GM19468 (cell line): ENCODE data around the gene SLC25A12.
"Not testable (repeated sequence)": the region's sequence is repeated elsewhere in the genome, so short reads cannot be mapped to it uniquely, and the experiment has no call there.

Experiments
- ATAC-seq: cut with Tn5 transposase; IDR thresholded peaks from one replicate; pipeline ENCODE4 v1.9.1; 2021; ENCODE audit warnings: mild to moderate bottlenecking, moderate library complexity, moderate number of reproducible peaks; ENCODE audit not compliant: unreplicated experiment; ENCODE audit errors: extremely low read depth

Gene SLC25A12, protein sequence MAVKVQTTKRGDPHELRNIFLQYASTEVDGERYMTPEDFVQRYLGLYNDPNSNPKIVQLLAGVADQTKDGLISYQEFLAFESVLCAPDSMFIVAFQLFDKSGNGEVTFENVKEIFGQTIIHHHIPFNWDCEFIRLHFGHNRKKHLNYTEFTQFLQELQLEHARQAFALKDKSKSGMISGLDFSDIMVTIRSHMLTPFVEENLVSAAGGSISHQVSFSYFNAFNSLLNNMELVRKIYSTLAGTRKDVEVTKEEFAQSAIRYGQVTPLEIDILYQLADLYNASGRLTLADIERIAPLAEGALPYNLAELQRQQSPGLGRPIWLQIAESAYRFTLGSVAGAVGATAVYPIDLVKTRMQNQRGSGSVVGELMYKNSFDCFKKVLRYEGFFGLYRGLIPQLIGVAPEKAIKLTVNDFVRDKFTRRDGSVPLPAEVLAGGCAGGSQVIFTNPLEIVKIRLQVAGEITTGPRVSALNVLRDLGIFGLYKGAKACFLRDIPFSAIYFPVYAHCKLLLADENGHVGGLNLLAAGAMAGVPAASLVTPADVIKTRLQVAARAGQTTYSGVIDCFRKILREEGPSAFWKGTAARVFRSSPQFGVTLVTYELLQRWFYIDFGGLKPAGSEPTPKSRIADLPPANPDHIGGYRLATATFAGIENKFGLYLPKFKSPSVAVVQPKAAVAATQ

DNA sequence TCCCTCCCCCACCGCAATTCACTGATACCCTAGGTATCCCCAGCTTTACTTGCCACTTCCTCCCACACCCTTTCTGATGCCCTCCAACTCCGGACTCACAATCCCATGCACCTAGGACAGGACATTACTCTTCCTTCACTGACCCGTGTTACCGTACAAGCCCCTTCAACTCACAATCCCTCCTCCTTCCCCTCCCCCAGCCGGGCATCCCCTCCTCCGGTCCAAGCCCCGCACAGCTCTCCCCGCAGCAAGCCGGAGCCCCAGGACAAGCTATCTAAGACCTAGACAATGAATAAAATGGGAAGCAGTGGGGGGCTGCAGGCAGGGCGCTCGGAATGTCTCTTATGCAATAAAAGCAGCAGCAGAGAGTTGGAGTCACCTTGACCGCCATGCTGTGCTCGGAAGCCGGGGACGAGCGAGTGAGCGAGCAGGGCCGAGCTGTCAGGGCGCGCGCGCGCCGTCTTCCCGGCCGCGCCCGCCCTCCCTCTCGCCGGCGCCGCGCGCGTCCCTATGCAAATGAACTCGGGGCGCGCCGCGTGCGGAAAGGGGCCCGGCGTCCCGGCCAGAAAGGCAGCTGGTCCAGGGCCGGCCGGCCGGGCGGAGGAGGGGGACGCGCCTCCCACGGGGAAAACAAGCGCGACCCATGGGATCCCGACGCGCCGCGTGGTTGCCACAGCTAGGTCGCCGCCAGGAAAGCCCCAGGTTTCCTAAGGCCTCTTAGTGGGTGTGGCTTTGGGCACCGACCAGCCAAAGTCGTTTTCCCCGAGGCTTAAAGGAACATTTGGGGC is at the start of gene SLC25A12:
SLC25A12 (minus strand) TSS at position 421 of the 788 bp plus-strand sequence; CDS start at position 391, 30 bp downstream.
- ATAC-seq, result peak; percentile 91

DNA sequence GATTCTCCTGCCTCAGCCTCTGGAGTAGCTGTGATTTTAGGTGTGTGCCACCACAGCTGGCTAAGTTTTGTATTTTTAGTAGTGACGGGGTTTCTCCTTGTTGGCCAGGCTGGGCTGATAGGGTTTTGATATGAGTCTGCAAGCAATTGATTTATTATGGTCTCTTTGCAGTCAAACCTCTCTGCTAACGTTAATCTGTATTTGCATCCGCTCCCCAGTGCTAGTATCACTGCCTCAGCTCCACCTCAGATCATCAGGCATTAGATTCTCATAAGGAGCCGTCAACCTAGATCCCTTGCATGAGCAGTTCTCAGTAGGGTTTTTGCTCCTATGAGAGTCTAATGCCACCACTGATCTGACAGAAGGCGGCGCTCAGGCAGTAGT is 47.3 kb upstream of the SLC25A12 start:
- no peak for ATAC-seq

DNA sequence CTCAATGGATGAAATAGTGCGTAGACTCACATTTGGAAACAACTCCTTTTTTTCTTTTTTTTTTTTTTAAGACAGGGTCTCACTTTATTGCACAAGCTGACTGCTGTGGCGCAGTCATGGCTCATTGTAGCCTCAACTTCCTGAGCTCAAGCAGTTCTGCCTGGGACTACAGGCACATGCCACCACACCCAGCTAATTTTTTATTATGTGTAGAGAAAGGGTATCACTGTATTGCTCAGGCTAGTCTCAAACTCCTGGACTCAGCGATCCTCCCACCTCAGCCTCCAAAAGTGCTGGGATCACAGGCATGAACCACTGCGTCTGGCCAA is 45.7 kb upstream of the SLC25A12 start:
- ATAC-seq, result no peak

DNA sequence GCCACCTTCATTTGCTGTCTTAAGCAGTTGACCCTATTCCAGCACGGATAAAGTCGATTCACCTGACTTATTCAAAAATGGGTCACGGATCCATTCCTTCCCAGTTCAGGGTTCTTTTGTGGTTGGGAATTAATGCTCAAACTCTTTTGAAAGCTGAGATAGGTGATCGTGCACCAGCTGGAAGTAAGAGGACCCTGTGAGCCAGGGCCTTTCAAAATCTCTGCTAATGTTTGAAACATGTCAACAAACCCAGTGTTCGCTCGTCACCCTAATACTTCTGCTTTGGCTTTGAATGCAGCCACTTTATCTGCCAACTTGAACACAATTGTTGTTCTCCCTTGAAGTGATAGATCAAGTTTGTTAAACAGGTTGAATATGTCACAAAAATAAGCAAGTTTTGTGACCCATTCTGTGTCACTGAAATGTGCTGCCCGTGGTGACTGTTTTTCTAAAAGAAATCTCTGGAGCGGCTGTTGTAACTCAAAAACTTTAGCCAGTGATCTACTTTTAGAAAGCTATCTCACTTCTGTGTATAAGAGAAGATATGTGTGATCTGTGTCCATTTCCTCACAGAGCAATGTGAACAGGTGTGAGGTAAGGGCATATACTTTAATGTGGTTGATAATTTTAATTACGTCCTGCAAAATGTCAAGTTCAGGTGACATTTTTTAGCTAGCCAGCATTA is 45.2 kb upstream of the SLC25A12 start:
- ATAC-seq, result no peak

DNA sequence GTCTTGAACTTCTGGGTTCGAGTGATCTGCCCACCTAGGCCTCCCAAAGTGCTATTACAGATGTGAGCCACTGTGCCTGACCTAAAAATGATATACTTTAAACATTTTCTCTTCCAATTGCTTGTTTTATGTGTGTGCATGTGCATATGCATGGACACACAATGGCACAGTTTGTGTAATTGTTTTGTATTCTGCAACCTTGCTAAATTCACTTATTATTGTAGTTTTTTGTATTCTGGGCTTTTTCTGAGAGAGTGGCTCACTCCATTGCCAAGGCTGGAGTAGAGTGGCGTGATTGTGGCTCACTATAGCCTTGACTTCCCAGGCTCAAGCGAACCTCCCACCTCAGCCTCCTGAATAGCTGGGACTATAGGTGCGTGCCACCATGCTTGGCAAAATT is 36.3 kb upstream of the SLC25A12 start:
- no peak for ATAC-seq

DNA sequence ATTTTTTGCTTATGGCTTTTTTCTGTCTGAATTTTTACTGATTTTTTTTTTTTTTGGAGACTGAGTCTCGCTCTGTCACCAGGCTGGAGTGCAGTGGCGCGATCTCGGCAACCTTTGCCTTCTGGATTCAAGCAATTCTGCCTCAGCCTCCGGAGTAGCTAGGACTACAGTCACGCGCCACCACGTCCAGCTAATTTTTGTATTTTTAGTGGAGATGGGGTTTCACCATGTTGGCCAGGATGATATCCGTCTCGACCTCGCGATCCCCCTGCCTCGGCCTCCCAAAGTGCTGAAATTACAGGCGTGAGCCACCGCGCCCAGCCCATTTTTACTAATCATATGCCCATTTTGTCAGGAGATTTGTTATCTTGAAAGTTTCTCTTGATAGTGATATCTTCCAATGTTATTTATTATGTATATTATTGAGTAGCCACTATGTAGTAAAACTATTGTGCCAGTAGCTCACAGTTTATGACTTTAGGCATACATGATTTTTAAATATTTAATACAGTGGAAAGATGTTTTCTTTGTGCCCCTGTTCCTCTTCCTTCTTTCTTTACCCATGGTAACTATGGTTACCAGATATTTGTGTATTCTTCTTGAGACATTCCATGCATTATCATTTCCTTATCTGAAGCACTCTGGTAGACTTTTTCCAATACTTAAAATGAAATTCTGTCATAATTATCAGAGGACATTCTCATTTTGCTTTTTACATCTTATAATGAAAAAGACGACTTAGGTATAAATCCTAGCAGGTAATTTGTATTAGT is 30.3 kb upstream of the SLC25A12 start:
- no peak for ATAC-seq

DNA sequence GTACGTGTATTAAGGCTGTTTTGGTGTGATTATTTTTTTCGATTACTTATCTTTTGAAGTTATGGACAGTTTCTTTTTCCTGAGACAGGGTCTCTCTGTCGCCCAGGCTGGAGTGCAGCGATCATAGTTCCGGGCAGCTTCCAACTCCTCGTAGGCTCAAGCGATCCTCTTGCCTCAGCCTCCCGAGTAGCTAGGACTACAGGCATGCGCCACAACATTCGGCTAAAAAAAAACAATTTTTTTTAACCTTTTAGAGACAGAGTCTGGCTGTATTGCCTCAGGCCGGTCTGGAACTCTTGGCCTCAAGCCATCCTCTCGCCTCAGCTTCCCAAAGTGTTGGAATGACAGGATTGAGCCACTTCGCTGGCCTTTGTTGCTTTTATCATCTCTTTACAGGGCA is 29.2 kb upstream of the SLC25A12 start:
- no peak for ATAC-seq

DNA sequence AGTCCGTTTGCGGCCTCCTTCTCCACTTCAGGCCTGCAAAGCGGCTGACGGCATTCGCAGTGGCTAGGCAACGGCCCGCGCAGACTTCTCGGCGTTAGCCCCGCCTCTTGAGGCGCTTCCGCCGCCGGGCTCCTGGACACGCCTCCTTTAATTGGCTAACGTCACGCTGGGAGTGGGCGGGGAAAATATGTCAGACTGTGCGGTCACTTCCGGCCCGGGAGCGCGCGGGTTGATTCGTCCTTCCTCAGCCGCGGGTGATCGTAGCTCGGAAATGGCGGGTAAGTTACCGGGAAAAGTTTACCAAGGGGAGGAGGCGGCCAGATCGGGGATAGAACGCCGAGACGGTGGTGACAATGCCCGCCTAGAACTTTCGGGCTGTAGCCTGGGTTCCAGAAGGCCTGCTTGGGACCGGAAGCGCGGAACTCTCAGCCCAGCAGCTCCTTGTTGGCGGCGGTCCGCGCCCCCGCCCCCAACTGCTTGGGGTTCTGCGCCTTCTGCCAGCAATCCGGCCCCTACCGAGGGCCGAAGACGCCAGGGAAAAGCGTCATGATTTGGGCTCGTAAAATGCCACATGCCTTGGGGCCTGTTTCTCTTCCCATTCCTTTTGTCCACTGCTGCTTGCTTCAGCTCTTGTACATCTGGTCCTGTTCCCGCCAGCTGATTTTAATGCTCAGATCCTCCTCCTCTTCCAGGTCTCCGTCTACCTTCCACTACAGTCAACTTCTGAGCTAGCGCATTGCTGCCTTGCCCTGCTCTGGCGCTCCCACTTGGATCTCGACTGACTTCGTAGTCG is 28.4 kb upstream of the SLC25A12 start, which contains the start of gene HAT1:
HAT1 (plus strand) TSS at position 232 of the 793 bp plus-strand sequence; CDS start at position 272, 40 bp downstream.
- peak; percentile 91 for ATAC-seq

DNA sequence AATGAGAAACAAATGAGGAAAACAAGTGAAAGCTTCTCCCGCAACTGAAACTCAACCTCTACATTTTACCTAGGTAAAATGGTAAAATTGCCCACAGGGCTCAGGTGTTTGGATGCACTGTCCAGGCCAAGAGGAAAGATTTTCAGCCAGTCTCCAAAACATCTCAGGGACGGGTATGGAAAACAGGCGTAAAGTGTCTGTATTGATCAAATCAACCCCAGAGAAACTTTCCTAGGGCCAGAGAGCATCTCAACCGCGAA is 27.9 kb upstream of the SLC25A12 start:
- no peak for ATAC-seq

DNA sequence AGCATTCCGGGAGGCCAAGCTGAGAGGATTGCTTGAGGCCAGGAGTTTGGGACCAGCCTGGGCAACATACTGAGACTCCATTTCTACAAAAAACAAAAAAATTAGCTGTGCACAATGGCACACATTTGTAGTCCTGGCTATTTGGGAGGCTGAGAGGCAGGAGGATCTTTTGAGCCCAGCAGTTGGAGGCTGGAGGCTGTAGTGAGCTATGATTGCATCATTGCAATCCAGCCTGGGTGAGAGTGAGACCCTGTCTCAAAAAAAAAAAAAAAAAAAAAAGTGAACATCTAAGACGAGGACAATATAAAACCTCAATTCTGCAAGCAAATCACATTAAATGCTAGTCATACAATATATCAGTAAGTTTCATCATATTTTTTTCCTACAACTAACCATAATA is 25.4 kb upstream of the SLC25A12 start:
- ATAC-seq, result no peak

DNA sequence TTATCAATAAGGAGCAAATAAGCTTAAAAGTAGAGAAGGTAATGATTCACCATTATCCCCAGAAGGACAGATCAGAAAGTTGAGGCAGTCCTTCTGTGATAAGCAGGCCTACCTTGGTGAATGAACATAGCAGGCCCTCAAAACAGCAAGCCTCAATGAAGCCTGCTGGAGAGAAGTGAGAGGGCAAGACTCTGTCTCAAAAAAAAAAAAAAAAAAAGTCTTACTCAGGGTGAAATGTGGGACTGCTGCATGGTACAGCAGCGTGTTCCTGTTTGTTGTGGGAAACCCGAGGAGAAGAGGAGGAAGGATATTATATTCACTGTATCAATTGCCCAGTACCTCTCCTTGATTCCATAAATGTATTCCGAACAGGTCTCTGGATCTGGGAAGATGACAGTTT is 19.5 kb upstream of the SLC25A12 start:
- ATAC-seq, result no peak

DNA sequence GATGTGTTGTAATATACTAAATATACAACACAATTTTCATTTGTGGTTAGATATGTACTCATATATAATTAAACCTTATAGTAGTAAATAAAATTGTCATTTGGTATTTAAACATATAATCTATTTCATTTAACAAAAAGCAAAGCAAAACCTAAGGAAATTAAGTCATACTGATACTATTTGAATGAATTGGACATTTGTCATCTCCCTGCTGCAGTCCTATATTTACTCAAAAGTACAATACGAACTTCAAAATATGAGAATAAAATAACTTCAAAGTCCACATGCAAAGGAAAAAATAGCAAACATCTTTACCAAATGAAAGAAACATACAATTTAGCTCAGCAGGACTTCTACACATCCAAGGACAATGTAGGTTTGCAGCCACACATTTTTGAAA is 16.4 kb upstream of the SLC25A12 start:
- no peak for ATAC-seq

DNA sequence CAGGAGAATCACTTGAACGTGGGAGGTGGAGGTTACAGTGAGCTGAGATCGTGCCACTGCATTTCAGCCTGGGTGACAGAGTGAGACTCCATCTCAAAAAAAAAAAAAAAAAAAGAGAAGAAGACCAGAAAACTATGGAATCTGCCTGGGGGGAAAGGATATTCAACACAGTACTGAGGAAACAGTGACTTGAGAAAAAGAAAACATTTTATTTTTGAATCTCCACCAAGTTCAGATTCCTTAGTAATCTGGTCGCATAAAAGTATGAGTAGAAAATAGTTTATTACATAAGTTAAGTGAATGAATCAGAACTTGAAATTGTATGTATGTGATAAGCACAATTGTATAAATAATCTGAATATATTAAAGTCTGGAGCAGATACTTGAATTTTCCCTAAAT is 15.2 kb upstream of the SLC25A12 start:
- no peak for ATAC-seq

DNA sequence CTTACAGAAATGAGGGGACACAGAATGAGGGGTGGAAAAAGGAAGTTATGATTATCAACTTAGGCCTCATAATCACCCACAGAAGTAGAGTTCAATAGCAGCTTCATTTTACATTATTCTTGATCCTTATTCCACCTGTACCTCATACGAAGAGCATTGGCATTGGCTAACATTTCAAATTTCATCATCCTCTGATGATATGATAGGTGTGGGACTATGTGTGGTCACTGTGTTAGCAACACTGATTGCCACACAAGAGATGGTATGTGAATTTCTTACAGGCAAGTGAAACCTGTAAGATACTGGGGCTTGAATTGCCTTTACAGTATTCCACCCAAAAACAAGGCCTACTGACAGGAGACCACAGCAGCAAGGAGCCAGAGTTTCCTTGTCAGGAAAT is 14.2 kb upstream of the SLC25A12 start:
- no peak for ATAC-seq

DNA sequence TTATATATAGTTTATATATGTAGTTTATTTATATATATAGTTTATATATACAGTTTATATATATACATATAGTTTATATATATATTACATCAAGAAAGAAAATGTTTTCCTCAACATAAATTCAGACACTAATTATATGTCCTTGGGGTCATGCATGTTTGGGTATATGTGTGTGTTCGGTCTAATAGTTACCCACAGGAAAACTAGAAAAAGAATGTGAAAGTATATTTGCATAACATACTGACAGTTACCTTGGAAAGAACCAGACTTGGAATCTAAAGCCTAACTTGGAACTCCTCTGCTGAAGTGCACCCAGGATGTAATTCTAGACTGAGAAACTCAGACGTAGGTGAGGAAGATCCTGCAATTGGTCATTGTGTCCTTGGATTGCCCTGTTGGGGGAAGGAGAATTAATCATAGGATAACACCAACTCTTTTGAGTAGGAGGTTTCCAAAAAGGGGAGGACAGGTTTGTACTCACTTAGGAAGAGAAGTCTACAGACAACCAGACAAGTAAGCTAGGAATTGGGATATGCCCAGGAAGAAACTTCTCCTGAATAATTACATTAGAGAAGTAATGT is 8.9 kb upstream of the SLC25A12 start:
- ATAC-seq, result no peak

DNA sequence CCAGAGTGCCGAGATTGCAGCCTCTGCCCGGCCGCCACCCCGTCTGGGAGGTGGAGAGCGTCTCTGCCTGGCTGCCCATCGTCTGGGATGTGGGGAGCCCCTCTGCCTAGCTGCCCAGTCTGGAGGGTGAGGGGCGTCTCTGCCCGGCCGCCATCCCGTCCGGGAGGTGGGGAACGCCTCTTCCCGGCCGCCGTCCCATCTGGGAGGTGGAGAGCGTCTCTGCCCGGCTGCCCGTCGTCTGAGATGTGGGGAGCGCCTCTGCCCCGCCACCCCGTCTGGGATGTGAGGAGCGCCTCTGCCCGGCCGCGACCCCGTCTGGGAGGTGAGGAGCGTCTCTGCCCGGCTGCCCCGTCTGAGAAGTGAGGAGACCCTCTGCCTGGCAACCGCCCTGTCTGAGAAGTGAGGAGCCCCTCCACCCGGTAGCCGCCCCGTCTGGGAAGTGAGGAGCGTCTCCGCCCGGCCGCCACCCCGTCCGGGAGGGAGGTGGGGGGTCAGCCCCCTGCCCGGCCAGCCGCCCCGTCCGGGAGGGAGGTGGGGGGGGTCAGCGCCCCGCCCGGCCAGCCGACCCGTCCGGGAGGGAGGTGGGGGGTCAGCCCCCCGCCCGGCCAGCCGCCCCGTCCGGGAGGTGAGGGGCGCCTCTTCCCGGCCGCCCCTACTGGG is 5.7 kb upstream of the SLC25A12 start:
- not testable (repeated sequence) for ATAC-seq

DNA sequence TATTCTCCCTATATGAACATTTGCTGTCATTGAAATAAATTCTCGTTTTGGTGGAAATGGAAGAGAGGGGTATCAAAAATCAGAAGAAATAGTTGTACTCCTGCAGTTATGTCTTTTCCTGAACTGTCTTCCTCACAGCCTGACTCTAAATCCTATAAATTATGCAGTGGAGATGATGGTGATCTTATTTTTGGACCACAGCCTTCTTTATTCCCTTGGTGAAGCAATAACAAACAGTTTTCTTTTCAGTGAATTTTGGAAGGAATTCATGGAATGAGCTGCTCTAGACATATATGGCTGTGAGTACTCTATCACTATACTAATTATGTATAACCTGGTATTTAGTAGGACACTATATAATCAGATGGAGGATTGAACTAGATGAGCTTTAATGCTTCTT is 1.7 kb upstream of the SLC25A12 start:
- no peak for ATAC-seq

DNA sequence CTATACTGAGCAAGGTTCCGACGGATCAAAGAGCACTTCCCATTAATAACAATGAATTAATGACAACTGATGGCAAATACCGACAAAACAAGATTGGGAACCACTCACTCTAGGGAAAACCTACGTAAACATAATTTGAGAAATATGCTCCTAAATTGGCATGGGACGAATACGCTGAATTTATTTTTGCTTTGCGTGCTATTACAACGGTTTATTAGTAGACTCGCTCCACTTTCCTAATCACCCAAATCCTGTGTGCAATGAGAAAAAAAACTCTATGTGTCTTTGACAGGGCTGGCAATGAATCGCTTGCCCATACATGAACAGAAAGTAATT is 536 bp upstream of the SLC25A12 start:
- ATAC-seq, result no peak
